Mucosa of descending colon (tissue), 3 donors: Measurements from ENCODE around the gene TLNRD1. TPM values are rescaled to one million over a fixed set of nuclear protein-coding genes. Genes with fewer than 3 reads are reported as not detected.

Experiments used
- ATAC-seq: fragments of 200-7000 bp; cut with Tn5 transposase; one replicate; pipeline ENCODE4 v1.9.1; 2020; ENCODE audit warnings: mild to moderate bottlenecking, moderate library complexity
- DNase-seq, 3 donors: peaks; one replicate each; pipeline ENCODE4 v3.0.0-alpha.2; 2020
- H3K36me3 ChIP-seq: fragments of 200-600 bp; one replicate; pipeline ENCODE4 v1.8.0; 2021; ENCODE audit warnings: low read depth, mild to moderate bottlenecking
- H3K4me1 ChIP-seq: fragments of 200-600 bp; one replicate; pipeline ENCODE4 v1.8.0; 2021; ENCODE audit warnings: low read depth, mild to moderate bottlenecking
- H3K4me3 ChIP-seq: fragments of 200-600 bp; one replicate; pipeline ENCODE4 v1.8.0; 2021; ENCODE audit warnings: mild to moderate bottlenecking
- H3K9me3 ChIP-seq: fragments of 200-600 bp; one replicate; pipeline ENCODE4 v1.8.0; 2021; ENCODE audit warnings: mild to moderate bottlenecking
- intact Hi-C, 2 donors: fragments of 100-400 bp; cut with DNase I in 1 of 2; cut with micrococcal nuclease in 1 of 2; formaldehyde crosslinking; loops; one replicate each; pipeline versions ENCODE4 v1.11.0 to v1.11.1; 2022; cut with DNase I, micrococcal nuclease
- total RNA-seq, 3 donors: library from RNA; stranded (reverse); fragmentation: NEBNext Ultra II Directional in 2 of 3; extraction: Animal tissue kit (Norgen Biotek cat#: 25700) in 2 of 3; gene quantifications; one replicate each; pipeline versions ENCODE4 v1.2.1 to v1.2.4, GENCODE V29; 2021 to 2023
- TF ChIP-seq, protein P1 (sequence below): fragments of 200-600 bp; IDR thresholded peaks from one replicate; pipeline ENCODE4 v1.8.0; 2022; ENCODE audit warnings: antibody characterized with exemption, mild to moderate bottlenecking
- donor health status: DM: no; HTN: no; CAD: no; lungs with moderate emphysema.
- donor health status: DM: no; HTN: no; CAD: no.
- donor health status: DM: no; HTN: yes; CAD: no.

TLNRD1 gene
- total RNA-seq, 3 donors from 2014 or later: 18.5 to 20.7 (median 18.6) TPM

DNA sequence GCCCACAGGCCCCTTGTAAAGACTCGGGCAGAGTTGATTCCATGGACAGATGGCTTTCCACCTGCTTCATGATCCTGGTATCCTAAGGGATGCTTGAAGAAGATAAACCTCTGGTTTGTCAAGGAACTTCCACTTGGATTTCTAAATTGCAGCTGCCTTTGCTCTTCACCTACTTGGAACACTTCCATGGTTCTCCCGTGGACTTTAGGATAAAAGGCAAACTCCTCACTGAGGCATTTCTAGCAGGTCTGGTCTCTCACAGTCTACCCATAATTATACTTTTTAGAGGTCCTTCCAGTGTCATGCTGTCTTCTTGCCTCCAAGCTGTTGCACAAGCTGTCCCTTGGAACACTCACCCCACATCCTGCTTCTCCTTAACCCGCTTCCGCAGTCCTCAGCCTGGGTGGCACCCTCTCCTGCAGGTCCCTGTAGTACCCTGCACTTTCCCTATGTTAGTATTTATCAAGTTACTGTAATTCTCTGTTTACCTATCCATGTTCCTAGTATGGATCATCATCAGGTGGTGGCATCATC is 12.7 kb downstream of the TLNRD1 start:
- no peak for DNase-seq
- TF ChIP-seq, protein P1, sequence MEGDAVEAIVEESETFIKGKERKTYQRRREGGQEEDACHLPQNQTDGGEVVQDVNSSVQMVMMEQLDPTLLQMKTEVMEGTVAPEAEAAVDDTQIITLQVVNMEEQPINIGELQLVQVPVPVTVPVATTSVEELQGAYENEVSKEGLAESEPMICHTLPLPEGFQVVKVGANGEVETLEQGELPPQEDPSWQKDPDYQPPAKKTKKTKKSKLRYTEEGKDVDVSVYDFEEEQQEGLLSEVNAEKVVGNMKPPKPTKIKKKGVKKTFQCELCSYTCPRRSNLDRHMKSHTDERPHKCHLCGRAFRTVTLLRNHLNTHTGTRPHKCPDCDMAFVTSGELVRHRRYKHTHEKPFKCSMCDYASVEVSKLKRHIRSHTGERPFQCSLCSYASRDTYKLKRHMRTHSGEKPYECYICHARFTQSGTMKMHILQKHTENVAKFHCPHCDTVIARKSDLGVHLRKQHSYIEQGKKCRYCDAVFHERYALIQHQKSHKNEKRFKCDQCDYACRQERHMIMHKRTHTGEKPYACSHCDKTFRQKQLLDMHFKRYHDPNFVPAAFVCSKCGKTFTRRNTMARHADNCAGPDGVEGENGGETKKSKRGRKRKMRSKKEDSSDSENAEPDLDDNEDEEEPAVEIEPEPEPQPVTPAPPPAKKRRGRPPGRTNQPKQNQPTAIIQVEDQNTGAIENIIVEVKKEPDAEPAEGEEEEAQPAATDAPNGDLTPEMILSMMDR: no peak
- intact Hi-C loops: no loop called here
- Histone ChIP-seq H3K4me1 (no peaks in the 10 kb centered on the region), H3K36me3 (no peaks in the 10 kb centered on the region), H3K9me3 (no peaks in the 10 kb centered on the region), H3K4me3 (no peak overlapping the region)
- no peak for ATAC-seq

DNA sequence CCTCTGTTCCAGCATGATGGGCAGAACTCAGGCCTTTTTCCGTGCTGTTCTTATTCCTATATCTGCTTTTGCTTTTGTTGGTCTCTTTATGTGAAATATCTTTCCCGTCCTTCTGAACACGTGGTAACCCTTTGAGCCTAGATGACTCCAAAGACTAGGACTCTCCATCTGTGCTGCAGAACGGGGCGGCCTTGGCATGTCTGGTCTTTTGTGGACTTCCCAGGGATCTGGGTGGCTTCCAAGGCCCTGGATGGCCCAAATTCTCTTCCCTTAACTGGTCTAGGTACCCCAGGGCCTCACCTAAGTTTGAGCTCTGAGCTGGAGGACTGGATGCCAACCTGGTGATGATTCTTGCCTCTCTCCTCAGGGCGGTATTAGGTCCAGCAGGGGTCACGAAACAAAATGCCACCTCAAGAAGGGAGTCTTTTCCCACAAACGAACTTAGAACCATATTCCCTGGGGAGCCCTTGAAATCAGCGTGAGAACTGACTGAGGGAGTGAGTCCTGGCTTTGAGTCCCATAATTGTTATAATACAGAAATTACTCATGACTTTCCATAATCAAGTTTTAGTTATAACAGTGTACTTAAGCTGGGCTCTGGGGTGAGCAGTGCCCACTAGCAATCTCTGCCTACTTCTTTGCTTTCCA is 13.8 kb downstream of the TLNRD1 start:
- H3K36me3 ChIP-seq: no peaks in the 10 kb centered on the region
- ATAC-seq (no peak), DNase-seq (no peak)
- intact Hi-C loops: no loop called here
- H3K9me3 ChIP-seq: no peaks in the 10 kb centered on the region
- no peaks in the 10 kb centered on the region for H3K4me1 ChIP-seq
- TF ChIP-seq, protein P1: no peak
- H3K4me3 ChIP-seq: no peak overlapping the region

DNA sequence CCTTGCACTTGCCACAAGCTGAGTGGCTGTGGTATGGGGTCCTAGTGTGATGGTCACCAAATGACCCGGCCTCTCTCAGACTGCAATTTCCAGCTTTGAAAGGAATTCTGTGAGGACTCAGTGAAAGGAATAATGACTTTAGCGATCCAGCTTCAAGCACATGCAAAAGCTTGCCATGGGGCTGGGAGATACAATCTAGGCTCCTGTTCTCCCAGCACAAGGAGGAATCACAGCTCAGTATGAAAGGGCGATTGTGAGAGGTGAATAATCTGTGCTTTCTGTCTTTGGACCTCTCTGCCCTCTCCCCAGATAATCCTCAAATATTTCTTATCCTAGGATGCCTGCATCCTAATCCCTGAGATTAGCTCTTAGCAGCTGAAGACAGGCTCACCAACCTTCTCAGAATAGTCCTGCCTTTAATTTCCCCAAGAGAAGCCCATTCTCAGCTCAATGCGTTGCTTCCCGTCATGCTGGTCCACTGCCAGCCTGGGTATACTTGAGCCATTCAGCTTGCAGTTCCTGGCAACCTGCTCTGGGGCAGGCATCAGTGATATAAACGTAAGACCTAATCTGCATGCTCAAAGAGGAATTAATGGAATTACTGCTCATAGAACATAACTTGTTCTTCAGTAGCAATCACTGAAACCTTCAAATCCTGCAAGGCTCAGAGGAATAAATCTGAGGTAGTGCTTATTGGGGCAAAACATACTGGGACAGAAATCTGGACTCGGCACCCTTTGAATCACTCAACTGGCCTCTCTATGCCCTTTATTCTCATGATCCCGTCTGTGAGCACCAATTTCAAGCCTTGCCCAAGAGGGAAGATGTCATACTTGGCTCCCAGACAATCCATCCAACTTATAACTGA is 15.1 kb downstream of the TLNRD1 start:
- no peaks in the 10 kb centered on the region for H3K36me3 ChIP-seq
- intact Hi-C loops: no loop called here
- TF ChIP-seq, protein P1: no peak
- no peak for DNase-seq
- no peak for ATAC-seq
- H3K4me1 ChIP-seq: no peaks in the 10 kb centered on the region
- no peak overlapping the region for H3K4me3 ChIP-seq
- no peaks in the 10 kb centered on the region for H3K9me3 ChIP-seq

DNA sequence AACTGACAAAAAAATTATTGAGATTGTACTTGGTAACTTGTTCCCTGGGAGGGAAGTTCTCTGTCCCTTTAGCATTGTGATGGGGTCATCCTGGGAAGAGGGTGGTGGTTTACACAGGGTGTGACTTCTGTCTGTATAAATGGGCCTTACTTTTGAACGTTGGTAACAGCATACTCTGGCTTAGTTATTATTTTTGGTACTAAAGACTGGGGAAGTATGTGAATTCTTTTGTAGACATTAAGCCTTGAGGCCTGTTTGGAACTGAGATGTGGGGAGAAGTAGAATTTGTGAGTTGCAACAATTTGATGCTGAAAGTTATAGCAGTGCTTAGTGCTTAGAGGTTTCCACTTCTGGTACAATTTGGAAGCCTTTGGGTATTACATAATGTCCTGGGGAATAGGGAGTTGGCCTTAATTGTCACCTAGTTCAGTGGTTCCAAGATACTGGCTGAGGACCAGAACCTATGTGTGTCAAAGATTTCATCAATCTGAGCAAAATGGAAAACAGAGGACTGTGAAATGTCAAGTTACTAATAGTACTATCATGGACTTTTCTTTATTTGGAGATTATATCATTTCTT is 15.9 kb downstream of the TLNRD1 start:
- ATAC-seq (no peak), DNase-seq (no peak)
- intact Hi-C loops: no loop called here
- Histone ChIP-seq H3K36me3 (no peaks in the 10 kb centered on the region), H3K4me3 (no peak overlapping the region), H3K4me1 (no peaks in the 10 kb centered on the region), H3K9me3 (no peaks in the 10 kb centered on the region)
- TF ChIP-seq, protein P1: no peak

DNA sequence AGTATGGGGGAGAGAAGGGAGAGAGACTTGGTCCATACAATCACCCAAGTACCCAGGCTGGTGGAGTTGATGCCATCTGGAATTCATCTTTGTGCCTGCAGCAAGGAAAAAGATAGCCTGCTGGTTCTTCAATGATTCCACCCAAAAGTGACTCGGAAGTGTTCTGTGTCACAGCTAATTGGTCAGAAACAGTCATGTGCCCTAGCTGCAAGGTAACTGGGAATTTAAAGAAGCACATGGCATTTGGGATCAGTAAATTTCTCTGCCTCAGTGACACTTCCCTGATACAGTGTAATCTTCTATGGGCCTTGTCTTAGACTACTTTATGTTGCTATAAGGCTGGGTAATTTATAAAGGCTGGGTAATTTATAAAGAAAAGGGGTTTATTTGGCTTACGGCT is 17.5 kb downstream of the TLNRD1 start:
- no peak for ATAC-seq

More for the DNA sequence above, 17.5 kb downstream of the TLNRD1 start:
- no peak for DNase-seq
- H3K4me1 ChIP-seq: no peaks in the 10 kb centered on the region
- intact Hi-C loops: no loop called here
- H3K36me3 ChIP-seq: no peaks in the 10 kb centered on the region
- TF ChIP-seq, protein P1: no peak
- H3K4me3 ChIP-seq: no peak overlapping the region
- H3K9me3 ChIP-seq: no peaks in the 10 kb centered on the region
